Measurements from ENCODE around the gene CLASRP. TPM values are rescaled to one million over a fixed set of nuclear protein-coding genes. Genes with fewer than 3 reads are reported as not detected.

CLASRP gene
- total and polyA plus RNA-seq, 2 experiments from 2014 or later, result 41.7 to 149 TPM

- no peak for DNase-seq (ENCODE audit: low read depth in 1 of 2, low spot score in 1 of 2)
- Histone ChIP-seq H3K9me3 (ENCODE audit: low read depth) (no peaks in the 10 kb centered on the region), H3K4me1 (ENCODE audit: low read depth) (peaks cover 6% of the 10 kb centered on the region), H3K27me3 (no peaks in the 10 kb centered on the region), H3K36me3 (peaks cover 8% of the 10 kb centered on the region), H3K4me3 (no peak overlapping the region), H3K27ac (no peak overlapping the region)
- no peak for TF ChIP-seq CTCF (IDR thresholded peaks at IDR 0.05; ENCODE audit: low read depth, low read length)
Measured at GRCh38 chr19:45037393-45038169, 1.3 kb upstream of the CLASRP start.

- no peak overlapping the region for H3K4me3 ChIP-seq
- no peak for DNase-seq (ENCODE audit: low read depth in 1 of 2, low spot score in 1 of 2)
- TF ChIP-seq CTCF (IDR thresholded peaks at IDR 0.05; ENCODE audit: low read depth, low read length), result no peak
- no peaks in the 10 kb centered on the region for H3K27me3 ChIP-seq
- no peaks in the 10 kb centered on the region for H3K9me3 ChIP-seq (ENCODE audit: low read depth)
- peaks cover 26% of the 10 kb centered on the region for H3K36me3 ChIP-seq
- H3K4me1 ChIP-seq (ENCODE audit: low read depth), result peaks cover 6% of the 10 kb centered on the region
- no peak overlapping the region for H3K27ac ChIP-seq
Measured at GRCh38 chr19:45040059-45040771, 1.4 kb downstream of the CLASRP start.

GRCh38 chr19:45041125-45041524 is 2.3 kb downstream of the CLASRP start:
- no peak for TF ChIP-seq CTCF (IDR thresholded peaks at IDR 0.05; ENCODE audit: low read depth, low read length)
- peaks cover 29% of the 10 kb centered on the region for H3K36me3 ChIP-seq
- no peak for DNase-seq (ENCODE audit: low read depth in 1 of 2, low spot score in 1 of 2)

GRCh38 chr19:45045671-45046353 is 7.0 kb downstream of the CLASRP start:
- Histone ChIP-seq H3K27ac (peak overlapping the region; percentile 62), H3K4me1 (ENCODE audit: low read depth) (no peaks in the 10 kb centered on the region), H3K27me3 (no peaks in the 10 kb centered on the region), H3K9me3 (ENCODE audit: low read depth) (no peaks in the 10 kb centered on the region), H3K4me3 (no peak overlapping the region), H3K36me3 (peaks cover 22% of the 10 kb centered on the region)
- TF ChIP-seq CTCF (IDR thresholded peaks at IDR 0.05; ENCODE audit: low read depth, low read length), result no peak
- DNase-seq (ENCODE audit: low read depth in 1 of 2, low spot score in 1 of 2), result peak in 1 of 2 donors; percentile 2

More at GRCh38 chr19:45041125-45041524, 2.3 kb downstream of the CLASRP start:
- H3K4me3 ChIP-seq, result no peak overlapping the region
- no peak overlapping the region for H3K27ac ChIP-seq
- H3K27me3 ChIP-seq, result no peaks in the 10 kb centered on the region
- no peaks in the 10 kb centered on the region for H3K9me3 ChIP-seq (ENCODE audit: low read depth)
- peaks cover 6% of the 10 kb centered on the region for H3K4me1 ChIP-seq (ENCODE audit: low read depth)

GRCh38 chr19:45046355-45046754 is 7.5 kb downstream of the CLASRP start:
- no peak for DNase-seq (ENCODE audit: low read depth in 1 of 2, low spot score in 1 of 2)
- Histone ChIP-seq H3K27me3 (no peaks in the 10 kb centered on the region), H3K9me3 (ENCODE audit: low read depth) (no peaks in the 10 kb centered on the region), H3K4me3 (no peak overlapping the region), H3K4me1 (ENCODE audit: low read depth) (no peaks in the 10 kb centered on the region), H3K36me3 (peaks cover 22% of the 10 kb centered on the region), H3K27ac (peak overlapping the region; percentile 62)
- no peak for TF ChIP-seq CTCF (IDR thresholded peaks at IDR 0.05; ENCODE audit: low read depth, low read length)
